GM18517 (cell line): ENCODE data around the gene TTC9B.
"Not testable (repeated sequence)": the region's sequence is repeated elsewhere in the genome, so short reads cannot be mapped to it uniquely, and the experiment has no call there.

Experiments used
- ATAC-seq: cut with Tn5 transposase; IDR thresholded peaks from one replicate; pipeline ENCODE4 v1.9.1; 2021; ENCODE audit warnings: mild to moderate bottlenecking, moderate library complexity; ENCODE audit not compliant: unreplicated experiment

TTC9B gene

DNA sequence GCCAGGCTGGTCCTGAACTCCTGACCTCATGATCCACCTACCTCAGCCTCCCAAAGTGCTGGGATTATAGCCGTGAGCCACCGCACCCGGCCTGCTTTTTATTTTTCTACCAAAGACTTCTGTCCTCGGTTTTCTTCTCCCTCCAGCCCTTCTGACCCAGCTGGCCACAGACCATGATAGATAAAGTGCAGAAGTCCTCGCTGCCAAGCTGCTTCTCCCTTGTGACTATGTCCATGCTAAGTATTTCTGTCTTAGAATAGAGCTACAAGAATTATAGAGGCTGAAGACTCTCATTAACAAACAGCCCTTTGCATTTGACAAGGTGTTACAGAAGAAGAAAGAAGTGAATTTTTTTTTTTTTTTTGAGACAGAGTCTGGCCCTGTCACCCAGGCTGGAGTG lies 42.4 kb downstream of the TTC9B start:
- ATAC-seq, result no peak

DNA sequence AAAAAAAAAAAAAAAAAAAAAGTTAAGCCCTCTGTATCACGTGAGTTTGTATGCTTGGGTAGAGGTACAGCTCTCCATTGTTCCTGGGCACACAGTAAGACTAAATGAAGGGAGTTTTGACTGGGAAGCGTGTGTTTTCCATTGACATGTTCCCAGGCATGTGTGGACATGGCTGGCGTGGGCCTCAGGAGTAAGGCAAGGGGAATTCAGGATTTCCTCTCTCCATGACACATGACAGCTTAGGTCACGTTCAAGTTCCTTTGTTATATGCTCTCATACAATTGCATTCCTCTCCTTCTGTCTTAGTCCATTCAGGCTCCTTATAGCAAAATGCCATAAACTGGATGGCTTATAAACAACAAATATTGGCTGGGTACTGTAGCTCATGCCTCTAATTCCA lies 44.1 kb downstream of the TTC9B start:
- no peak for ATAC-seq

DNA sequence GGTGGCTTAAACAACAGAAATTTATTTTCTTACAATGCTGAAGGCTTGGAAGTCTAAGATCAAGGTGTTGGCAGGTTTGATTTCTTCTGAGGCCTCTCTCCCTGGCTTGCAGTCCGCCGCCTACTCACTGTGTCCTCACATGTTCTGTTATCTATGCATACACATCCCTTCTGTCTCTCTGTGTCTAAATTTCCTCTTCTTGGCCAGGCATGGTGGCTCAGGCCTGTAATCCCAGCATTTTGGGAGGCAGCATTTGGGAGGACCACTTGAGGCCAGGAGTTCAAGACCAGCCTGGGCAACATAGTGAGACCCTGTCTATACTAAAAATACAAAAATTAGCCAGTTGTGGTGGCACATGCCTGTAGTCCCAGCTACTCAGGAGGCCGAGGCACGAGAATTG lies 46.9 kb downstream of the TTC9B start:
- not testable (repeated sequence) for ATAC-seq

DNA sequence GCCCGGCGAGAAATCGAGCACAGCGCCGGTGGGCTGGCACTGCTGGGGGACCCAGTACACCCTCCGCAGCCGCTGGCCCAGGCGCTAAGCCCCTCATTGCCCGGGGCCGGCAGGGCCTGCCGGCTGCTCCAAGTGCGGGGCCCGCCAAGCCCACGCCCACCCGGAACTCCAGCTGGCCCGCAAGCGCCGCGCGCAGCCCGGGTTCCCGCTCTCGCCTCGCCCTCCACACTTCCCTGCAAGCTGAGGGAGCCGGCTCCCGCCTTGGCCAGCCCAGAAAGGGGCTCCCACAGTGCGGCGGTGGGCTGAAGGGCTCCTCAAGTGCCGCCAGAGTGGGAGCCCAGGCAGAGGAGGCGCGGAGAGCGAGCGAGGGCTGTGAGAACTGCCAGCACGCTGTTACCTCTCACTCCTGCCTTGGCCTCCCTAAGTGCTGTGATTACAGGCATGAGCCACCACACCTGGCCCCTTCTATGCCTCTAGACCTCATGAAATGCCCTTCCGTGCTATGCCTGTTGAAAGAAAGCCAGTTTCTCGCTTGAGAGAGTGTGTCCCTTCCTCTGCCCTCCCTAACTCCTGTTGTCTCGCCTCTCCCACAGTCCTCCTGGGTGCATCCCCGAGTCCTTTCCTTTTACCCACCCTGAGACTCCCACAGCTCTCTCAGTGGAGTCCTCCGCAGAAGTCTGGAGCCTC lies 47.7 kb downstream of the TTC9B start:
- ATAC-seq, result not testable (repeated sequence)

DNA sequence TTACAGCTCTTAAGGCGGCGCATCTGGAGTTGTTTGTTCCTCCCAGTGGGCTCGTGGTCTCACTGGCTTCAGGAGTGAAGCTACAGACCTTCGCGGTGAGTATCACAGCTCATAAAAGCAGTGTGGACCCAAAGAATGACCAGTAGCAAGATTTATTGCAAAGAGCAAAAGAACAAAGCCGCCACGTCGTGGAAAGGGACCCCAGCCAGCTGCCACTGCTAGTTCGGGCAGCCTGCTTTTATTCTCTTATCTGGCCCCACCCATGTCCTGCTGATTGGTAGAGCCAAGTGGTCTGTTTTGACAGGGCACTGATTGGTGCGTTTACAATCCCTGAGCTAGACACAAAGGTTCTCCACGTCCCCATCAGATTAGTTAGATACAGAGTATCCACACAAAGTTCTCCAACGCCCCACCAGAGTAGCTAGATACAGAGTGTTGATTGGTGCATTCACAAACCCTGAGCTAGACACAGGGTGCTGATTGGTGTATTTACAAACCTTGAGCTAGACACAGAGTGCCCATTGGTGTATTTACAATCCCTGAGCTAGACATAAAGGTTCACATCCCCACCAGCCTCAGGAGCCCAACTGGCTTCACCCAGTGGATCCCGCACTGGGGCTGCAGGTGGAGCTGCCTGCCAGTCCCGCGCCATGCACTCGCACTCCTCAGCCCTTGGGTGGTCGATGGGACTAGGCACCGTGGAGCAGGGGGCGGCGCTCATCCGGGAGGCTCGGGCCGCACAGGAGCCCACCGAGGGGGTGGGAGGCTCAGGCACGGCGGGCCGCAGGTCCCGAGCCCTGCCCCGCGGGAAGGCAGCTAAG lies 48.5 kb downstream of the TTC9B start:
- not testable (repeated sequence) for ATAC-seq
